GM12874 (cell line): Measurements from ENCODE around the gene DIP2C.

Experiments used
- TF ChIP-seq, protein P1 (sequence below): IDR thresholded peaks from 2 replicates; pipeline ENCODE4 v1.5.1; 2011; ENCODE audit warnings: low read depth, mild to moderate bottlenecking, control low read depth, low read length, moderate library complexity; ENCODE audit not compliant: insufficient read depth

Gene DIP2C

DNA sequence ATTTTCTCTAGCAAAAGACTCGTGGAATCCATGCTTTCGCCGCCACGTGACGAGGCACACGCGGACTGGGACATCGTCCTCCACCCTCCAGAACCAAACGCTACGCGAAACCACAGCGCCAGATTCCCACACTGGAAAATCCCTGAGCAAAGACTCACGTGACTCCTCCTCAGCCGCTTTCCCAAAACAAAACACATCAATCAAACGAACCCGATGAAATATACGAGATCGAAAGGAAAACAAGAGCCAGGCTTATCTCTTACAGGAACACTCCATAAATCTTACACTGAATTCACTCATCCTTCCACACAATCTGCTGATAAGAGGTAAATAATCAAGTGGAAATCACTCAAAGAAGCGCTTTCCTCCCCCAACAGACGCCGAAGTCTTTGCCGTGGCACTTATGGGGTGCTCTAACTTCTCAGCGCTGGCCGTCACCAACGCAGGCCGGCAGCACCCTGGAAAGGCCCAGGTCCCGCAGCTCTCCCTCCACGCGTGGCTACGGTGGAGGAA, 23.8 kb downstream of the DIP2C start:
- TF ChIP-seq, protein P1, sequence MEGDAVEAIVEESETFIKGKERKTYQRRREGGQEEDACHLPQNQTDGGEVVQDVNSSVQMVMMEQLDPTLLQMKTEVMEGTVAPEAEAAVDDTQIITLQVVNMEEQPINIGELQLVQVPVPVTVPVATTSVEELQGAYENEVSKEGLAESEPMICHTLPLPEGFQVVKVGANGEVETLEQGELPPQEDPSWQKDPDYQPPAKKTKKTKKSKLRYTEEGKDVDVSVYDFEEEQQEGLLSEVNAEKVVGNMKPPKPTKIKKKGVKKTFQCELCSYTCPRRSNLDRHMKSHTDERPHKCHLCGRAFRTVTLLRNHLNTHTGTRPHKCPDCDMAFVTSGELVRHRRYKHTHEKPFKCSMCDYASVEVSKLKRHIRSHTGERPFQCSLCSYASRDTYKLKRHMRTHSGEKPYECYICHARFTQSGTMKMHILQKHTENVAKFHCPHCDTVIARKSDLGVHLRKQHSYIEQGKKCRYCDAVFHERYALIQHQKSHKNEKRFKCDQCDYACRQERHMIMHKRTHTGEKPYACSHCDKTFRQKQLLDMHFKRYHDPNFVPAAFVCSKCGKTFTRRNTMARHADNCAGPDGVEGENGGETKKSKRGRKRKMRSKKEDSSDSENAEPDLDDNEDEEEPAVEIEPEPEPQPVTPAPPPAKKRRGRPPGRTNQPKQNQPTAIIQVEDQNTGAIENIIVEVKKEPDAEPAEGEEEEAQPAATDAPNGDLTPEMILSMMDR, result no peak

DNA sequence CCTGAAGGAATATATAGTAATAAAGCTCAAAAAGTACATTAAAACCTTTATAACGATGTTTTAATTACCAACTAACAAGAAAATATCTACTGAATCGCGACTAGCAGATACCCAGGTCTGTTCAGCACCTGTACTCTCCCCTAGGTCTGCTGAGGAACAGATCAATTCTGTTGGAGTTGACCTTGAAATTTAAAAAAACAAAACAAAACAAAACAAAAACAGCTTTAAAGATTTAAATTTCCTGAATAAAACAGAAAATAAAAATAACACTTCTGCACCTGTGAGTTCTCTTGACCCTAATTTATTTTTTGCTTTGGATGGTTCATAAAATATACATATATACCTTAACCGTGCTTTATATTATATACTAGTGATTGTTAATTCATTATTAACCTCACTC, 24.6 kb downstream of the DIP2C start:
- TF ChIP-seq, protein P1, result no peak

- TF ChIP-seq, protein P1, result no peak
Measured at GRCh38 chr10:664301-664700, 25.2 kb downstream of the DIP2C start.

GRCh38 chr10:663831-664251, 25.6 kb downstream of the DIP2C start:
- TF ChIP-seq, protein P1, result no peak

- TF ChIP-seq, protein P1, result no peak
Measured at GRCh38 chr10:663466-663751, 26.1 kb downstream of the DIP2C start.

GRCh38 chr10:662686-663465, 26.6 kb downstream of the DIP2C start:
- TF ChIP-seq, protein P1, result no peak

DNA sequence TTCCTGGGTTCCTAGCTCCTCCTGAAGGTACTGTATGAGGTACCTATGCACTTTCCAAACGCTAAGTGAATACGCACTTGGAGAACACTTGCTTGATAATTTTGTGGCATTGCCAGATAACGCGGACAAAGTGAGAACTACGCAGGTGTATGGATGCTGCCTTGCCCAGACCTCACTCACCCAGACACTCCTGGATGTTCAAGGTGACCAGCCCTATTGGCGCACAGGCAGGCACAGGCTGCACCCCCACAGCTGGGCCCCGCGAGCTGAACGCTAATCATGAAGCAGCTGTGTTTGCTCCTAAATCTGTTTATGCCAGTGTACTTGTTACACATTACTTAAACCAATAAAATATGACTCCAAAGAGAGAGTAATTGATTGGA, 27.3 kb downstream of the DIP2C start:
- TF ChIP-seq, protein P1, result no peak
